HepG2 (cell line): Measurements from ENCODE around the gene HNRNPA0. TPM values are rescaled to one million over a fixed set of nuclear protein-coding genes. Genes with fewer than 3 reads are reported as not detected.

Source experiments
- DRAP1 ChIP-seq: IDR thresholded peaks from 2 replicates; pipeline ENCODE4 v1.6.1; 2016; ENCODE audit warnings: missing genetic modification reagents, missing compliant biosample characterization
- GABPB1 ChIP-seq: IDR thresholded peaks from 2 replicates; pipeline ENCODE4 v1.6.1; 2016; ENCODE audit warnings: mild to moderate bottlenecking, missing genetic modification reagents, moderate library complexity, missing compliant biosample characterization
- GATA4 ChIP-seq: sonication (generic); IDR thresholded peaks from 2 replicates; pipeline ENCODE4 v1.6.1; 2016; ENCODE audit warnings: antibody characterized with exemption, low read depth, borderline replicate concordance
- GFI1 ChIP-seq: sonication (generic); formaldehyde crosslinking; IDR thresholded peaks from 2 replicates; pipeline ENCODE4 v1.5.0; 2020; ENCODE audit warnings: missing genetic modification reagents, mild to moderate bottlenecking, borderline replicate concordance
- KAT7 ChIP-seq: IDR thresholded peaks from 2 replicates; pipeline ENCODE4 v1.6.1; 2018; ENCODE audit warnings: borderline replicate concordance, missing compliant biosample characterization
- MAFK ChIP-seq, 2 experiments: IDR thresholded peaks in 1 of 2; conservative IDR thresholded peaks in 1 of 2; 2 replicates each; pipeline ENCODE4 v1.6.1; 2011; ENCODE audit warnings: improper control_type of control experiment in 2 of 2, low read length in 2 of 2
- MBNL3 ChIP-seq: fragments of 250-450 bp; sonication (Bioruptor Pico); conservative IDR thresholded peaks from 2 replicates; pipeline ENCODE4 v1.8.0; 2022; ENCODE audit warnings: mild to moderate bottlenecking, inconsistent platforms
- NCOA2 ChIP-seq: sonication (generic); formaldehyde crosslinking; IDR thresholded peaks from 2 replicates; pipeline ENCODE4 v1.8.0; 2022; ENCODE audit warnings: inconsistent platforms
- RBM39 ChIP-seq: fragments of 200-400 bp; formaldehyde crosslinking; IDR thresholded peaks from one replicate; pipeline ENCODE4 v1.6.1; 2018; ENCODE audit warnings: antibody characterized with exemption, mild to moderate bottlenecking, low read depth, low read length; ENCODE audit not compliant: poor library complexity, severe bottlenecking
- RNF2 ChIP-seq: fragments of 450-650 bp; conservative IDR thresholded peaks from 2 replicates; pipeline ENCODE4 v1.6.1; 2016; ENCODE audit warnings: low read depth
- SAFB2 ChIP-seq: sonication (generic); formaldehyde crosslinking; IDR thresholded peaks from 2 replicates; pipeline ENCODE4 v1.5.1; 2020; ENCODE audit warnings: missing genetic modification reagents, low read depth, mild to moderate bottlenecking, borderline replicate concordance
- SMARCE1 ChIP-seq: fragments of 450-650 bp; IDR thresholded peaks from 2 replicates; pipeline ENCODE4 v1.6.1; 2017; ENCODE audit warnings: borderline replicate concordance
- SMC3 ChIP-seq: IDR thresholded peaks from 2 replicates; pipeline ENCODE4 v1.6.1; 2011; ENCODE audit warnings: low read length, improper control_type of control experiment
- SRSF4 ChIP-seq: fragments of 200-400 bp; formaldehyde crosslinking; IDR thresholded peaks from one replicate; pipeline ENCODE4 v1.6.1; 2018; ENCODE audit warnings: mild to moderate bottlenecking, low read depth, low read length, moderate library complexity; ENCODE audit not compliant: poor library complexity, severe bottlenecking
- STAT5B ChIP-seq: sonication (generic); formaldehyde crosslinking; IDR thresholded peaks from 2 replicates; pipeline ENCODE4 v1.4.0; 2020; ENCODE audit warnings: missing genetic modification reagents
- TOPORS ChIP-seq: sonication (generic); formaldehyde crosslinking; IDR thresholded peaks from 2 replicates; pipeline ENCODE4 v1.8.0; 2023; ENCODE audit warnings: mild to moderate bottlenecking, missing genetic modification reagents
- ZBTB2 ChIP-seq: sonication (generic); formaldehyde crosslinking; IDR thresholded peaks from 2 replicates; pipeline ENCODE4 v1.8.0; 2022; ENCODE audit warnings: low read depth, missing genetic modification reagents
- ZBTB3 ChIP-seq: sonication (generic); formaldehyde crosslinking; IDR thresholded peaks from 2 replicates; pipeline ENCODE4 v1.4.0; 2020; ENCODE audit warnings: low read depth, mild to moderate bottlenecking, moderate library complexity, missing genetic modification reagents, borderline replicate concordance
- ZFP82 ChIP-seq: sonication (generic); formaldehyde crosslinking; IDR thresholded peaks from 2 replicates; pipeline ENCODE4 v1.5.1; 2020; ENCODE audit warnings: mild to moderate bottlenecking, missing genetic modification reagents, borderline replicate concordance
- ZMYM2 ChIP-seq: sonication (generic); formaldehyde crosslinking; IDR thresholded peaks from 2 replicates; pipeline ENCODE4 v1.8.0; 2022; ENCODE audit warnings: mild to moderate bottlenecking, missing genetic modification reagents
- ZNF251 ChIP-seq: sonication (generic); formaldehyde crosslinking; IDR thresholded peaks from 2 replicates; pipeline ENCODE4 v1.9.0; 2021; ENCODE audit warnings: mild to moderate bottlenecking, missing genetic modification reagents
- ZNF317 ChIP-seq: sonication (generic); formaldehyde crosslinking; IDR thresholded peaks from 2 replicates; pipeline ENCODE4 v1.5.0; 2020; ENCODE audit warnings: mild to moderate bottlenecking, missing genetic modification reagents
- ZNF44 ChIP-seq: sonication (generic); formaldehyde crosslinking; IDR thresholded peaks from 2 replicates; pipeline ENCODE4 v1.5.1; 2020; ENCODE audit warnings: mild to moderate bottlenecking, missing genetic modification reagents
- ZNF512 ChIP-seq: sonication (generic); formaldehyde crosslinking; IDR thresholded peaks from 2 replicates; pipeline ENCODE4 v1.4.0; 2020; ENCODE audit warnings: mild to moderate bottlenecking, missing genetic modification reagents
- ZNF616 ChIP-seq: sonication (generic); formaldehyde crosslinking; IDR thresholded peaks from 2 replicates; pipeline ENCODE4 v1.5.0; 2020; ENCODE audit warnings: low read depth, mild to moderate bottlenecking, missing genetic modification reagents
- ZNF775 ChIP-seq: sonication (generic); formaldehyde crosslinking; IDR thresholded peaks from 2 replicates; pipeline ENCODE4 v1.4.0; 2020; ENCODE audit warnings: missing genetic modification reagents, mild to moderate bottlenecking, moderate library complexity, borderline replicate concordance
- ZSCAN20 ChIP-seq: sonication (generic); formaldehyde crosslinking; IDR thresholded peaks from 2 replicates; pipeline ENCODE4 v1.4.0; 2020; ENCODE audit warnings: missing genetic modification reagents, mild to moderate bottlenecking, borderline replicate concordance
- polyA plus RNA-seq, 8 experiments: library from polyadenylated mRNA; depleted of rRNA in 3 of 8; stranded (reverse) in 7 of 8; unstranded in 1 of 8; fragments of >200 nt; fragmentation: Illumina TruSeq in 4 of 8; extraction: Trizol in 4 of 8; gene quantifications; 2 replicates each; pipeline versions ENCODE4 v1.2.1 to v1.2.3, GENCODE V29; 2011 to 2016; ENCODE audit warnings: low read depth in 4 of 8, missing spikeins in 1 of 8, mixed read lengths in 1 of 8; ENCODE audit not compliant: insufficient read depth in 1 of 8
- total RNA-seq, 5 experiments: library from RNA; depleted of rRNA; stranded (reverse); fragments of >200 nt; fragmentation: Illumina TruSeq; extraction: Trizol; gene quantifications; 2 replicates each; pipeline ENCODE4 v1.2.3, GENCODE V29; 2016; ENCODE audit warnings: low read depth in 1 of 5

HNRNPA0 gene
- total and polyA plus RNA-seq, 2 of the 13 experiments (the other 11 are each of a cell fraction or from before 2014, with no cell fraction given), result 9.0 to 12.9 TPM

GRCh38 chr5:137754188-137754960 lies at the start of gene HNRNPA0 (continued):
- TF ChIP-seq ZNF512 (CRISPR knock-in tag) (no peak), DRAP1 (CRISPR knock-in tag) (peak; percentile 82), ZBTB2 (CRISPR knock-in tag) (peak; percentile 82; the same call in 1 of the 2 replicates), RBM39 (peak; percentile 93), ZNF616 (CRISPR knock-in tag) (0 out of 2 replicates have a peak, but pooled peaks have one; percentile 75), ZFP82 (CRISPR knock-in tag) (peak; percentile 78; the same call in 1 of the 2 replicates), STAT5B (CRISPR knock-in tag) (0 out of 2 replicates have a peak, but pooled peaks have one; percentile 22), ZNF251 (0 out of 2 replicates have a peak, but pooled peaks have one; percentile 17), ZNF775 (CRISPR knock-in tag) (peak; percentile 37; the same call in 1 of the 2 replicates), ZMYM2 (0 out of 2 replicates have a peak, but pooled peaks have one; percentile 30), SRSF4 (no peak), SMARCE1 (no peak), GATA4 (peak; percentile 60; the same call in 1 of the 2 replicates), GFI1 (CRISPR knock-in tag) (peak; percentile 69), ZNF317 (CRISPR knock-in tag) (peak; percentile 30; the same call in 1 of the 2 replicates), RNF2 (0 out of 2 replicates have a peak, but pooled peaks have one; percentile 35), SAFB2 (CRISPR knock-in tag) (no peak; the same call in 1 of the 2 replicates), MBNL3 (CRISPR knock-in tag) (no peak), TOPORS (CRISPR knock-in tag) (peak; percentile 73), GABPB1 (CRISPR knock-in tag) (peak; percentile 96), ZBTB3 (CRISPR knock-in tag) (no peak), NCOA2 (CRISPR knock-in tag) (peak; percentile 21; the same call in 1 of the 2 replicates), SMC3 (no peak), ZNF44 (no peak), ZSCAN20 (CRISPR knock-in tag) (no peak), MAFK (conservative IDR thresholded peaks at IDR 0.05 in 1 of 2, IDR thresholded peaks at IDR 0.05 in 1 of 2; ENCODE audit: low read length in 2 of 2) (no peak), KAT7 (peak; percentile 42; the same call in 1 of the 2 replicates)
